ENCODE data around the gene CYP26A1. TPM values are rescaled to one million over a fixed set of nuclear protein-coding genes. Genes with fewer than 3 reads are reported as not detected.
A peak's percentile ranks its signal among the peaks of the same experiment; 100 is the strongest.

The CYP26A1 gene
- total RNA-seq, 4 donors from 2014 or later = not detected

GRCh38 chr10:93110472-93111146 lies 36.9 kb downstream of the CYP26A1 start:
- no peaks in the 10 kb centered on the region for H3K27me3 ChIP-seq

GRCh38 chr10:93113042-93113441 lies 39.3 kb downstream of the CYP26A1 start:
- H3K9me3 ChIP-seq = no peaks in the 10 kb centered on the region
- no peaks in the 10 kb centered on the region for H3K27me3 ChIP-seq
- H3K27ac ChIP-seq (replicated peaks in 1 of 4) = no peak overlapping the region
- H3K4me3 ChIP-seq = no peak overlapping the region
- no peaks in the 10 kb centered on the region for H3K4me1 ChIP-seq
- no peak for TF ChIP-seq POLR2A (IDR thresholded peaks at IDR 0.05; ENCODE audit: low read depth)
- no peak for TF ChIP-seq POLR2AphosphoS5 (IDR thresholded peaks at IDR 0.05)
- TF ChIP-seq EP300 (IDR thresholded peaks at IDR 0.05) = no peak
- TF ChIP-seq CTCF (IDR thresholded peaks at IDR 0.05) = no peak
- WGBS = 76% methylated on average over 2 of the region's 2 CpGs
- no peaks in the 10 kb centered on the region for H3K36me3 ChIP-seq
- no peak for DNase-seq (ENCODE audit: extremely low spot score)
- intact Hi-C loops (cut with DNase I) = no loop called here

More at GRCh38 chr10:93110472-93111146, 36.9 kb downstream of the CYP26A1 start:
- no peaks in the 10 kb centered on the region for H3K9me3 ChIP-seq
- H3K4me1 ChIP-seq = no peaks in the 10 kb centered on the region
- H3K27ac ChIP-seq (replicated peaks in 1 of 4) = no peak overlapping the region
- intact Hi-C loops (cut with DNase I) = no loop called here
- no peak for DNase-seq (ENCODE audit: extremely low spot score)
- 84% methylated on average over 3 of the region's 3 CpGs for WGBS
- TF ChIP-seq POLR2AphosphoS5 (IDR thresholded peaks at IDR 0.05) = no peak
- TF ChIP-seq CTCF (IDR thresholded peaks at IDR 0.05) = no peak
- TF ChIP-seq EP300 (IDR thresholded peaks at IDR 0.05) = no peak
- TF ChIP-seq POLR2A (IDR thresholded peaks at IDR 0.05; ENCODE audit: low read depth) = no peak
- no peaks in the 10 kb centered on the region for H3K36me3 ChIP-seq
- no peak overlapping the region for H3K4me3 ChIP-seq

DNA sequence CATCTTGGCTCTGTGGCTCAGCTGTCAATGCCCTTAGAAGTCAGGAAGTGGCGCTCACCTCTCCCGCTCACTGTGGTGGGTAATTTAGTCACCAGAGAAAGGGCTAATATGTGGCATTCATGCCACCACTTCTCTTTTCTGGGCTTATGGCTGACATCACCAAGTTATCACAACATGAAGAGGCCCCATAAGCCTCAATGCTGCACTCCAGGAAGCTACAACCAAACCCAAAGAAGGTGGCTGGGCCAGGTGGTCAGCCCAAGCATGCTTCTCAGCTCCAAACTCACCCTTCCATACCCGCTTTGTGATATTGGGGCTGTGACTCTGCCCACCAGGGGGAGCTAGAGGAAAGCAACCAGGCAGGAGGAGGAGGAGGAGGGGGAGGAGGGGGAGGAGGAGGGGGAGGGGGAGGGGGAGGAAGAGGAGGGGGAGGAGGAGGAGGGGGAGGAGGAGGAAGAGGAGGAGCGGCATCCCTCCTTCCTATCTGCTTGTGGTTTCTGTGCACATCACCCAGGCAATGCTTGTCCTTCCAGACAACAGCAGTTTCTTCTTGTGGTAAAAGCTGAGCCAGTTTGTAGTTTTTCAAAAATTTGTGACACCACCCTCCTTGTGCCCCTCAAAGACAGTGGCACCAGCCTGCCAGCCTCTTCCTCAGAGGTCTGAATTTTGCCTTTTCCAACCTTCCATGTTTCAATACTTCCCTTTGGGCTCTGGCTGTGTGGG lies 42.1 kb downstream of the CYP26A1 start:
- 68% methylated on average over 4 of the region's 4 CpGs for WGBS
- Histone ChIP-seq H3K27me3 (no peaks in the 10 kb centered on the region), H3K36me3 (no peaks in the 10 kb centered on the region), H3K9me3 (no peaks in the 10 kb centered on the region), H3K4me1 (no peaks in the 10 kb centered on the region), H3K4me3 (no peak overlapping the region), H3K27ac (replicated peaks in 1 of 4) (no peak overlapping the region)
- DNase-seq (ENCODE audit: extremely low spot score) = no peak
- intact Hi-C loops (cut with DNase I) = loop anchor here (5.0 kb wide), 1 partner anchor 171 kb away; no protein-coding TSS in a partner anchor
- TF ChIP-seq CTCF (IDR thresholded peaks at IDR 0.05) (peak; percentile 35 to 52 (median 39)), POLR2AphosphoS5 (IDR thresholded peaks at IDR 0.05) (no peak)

DNA sequence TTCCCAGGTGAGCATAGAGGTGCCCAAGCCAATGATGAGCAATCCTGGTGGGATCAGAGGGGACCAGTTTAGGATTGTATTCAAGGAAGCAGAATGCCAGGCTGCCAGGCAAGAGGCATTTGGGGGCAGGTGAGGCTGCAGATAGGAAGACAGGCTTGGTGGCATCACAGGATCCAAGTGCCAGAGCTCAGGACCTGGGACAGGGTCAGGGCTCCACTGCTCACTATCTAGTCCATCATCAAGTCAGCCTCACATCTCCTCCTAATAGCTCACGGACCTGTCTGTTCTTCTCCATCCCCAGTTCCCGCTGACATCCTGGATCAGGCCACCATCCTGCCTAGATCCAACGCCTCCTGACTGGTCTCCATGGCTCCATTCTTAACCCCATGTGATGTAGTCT lies 47.6 kb downstream of the CYP26A1 start:
- intact Hi-C loops (cut with DNase I) = no loop called here
- WGBS = 91% methylated on average over 3 of the region's 3 CpGs

More for the DNA sequence above, 47.6 kb downstream of the CYP26A1 start:
- Histone ChIP-seq H3K4me1 (no peaks in the 10 kb centered on the region), H3K4me3 (no peak overlapping the region), H3K27me3 (no peaks in the 10 kb centered on the region), H3K9me3 (peaks cover 0 to 6% (median 3%) of the 10 kb centered on the region in 4 donors), H3K36me3 (no peaks in the 10 kb centered on the region), H3K27ac (replicated peaks in 1 of 4) (no peak overlapping the region)
- TF ChIP-seq EP300 (IDR thresholded peaks at IDR 0.05) (no peak), POLR2AphosphoS5 (IDR thresholded peaks at IDR 0.05) (no peak), POLR2A (IDR thresholded peaks at IDR 0.05; ENCODE audit: low read depth) (no peak), CTCF (IDR thresholded peaks at IDR 0.05) (no peak)
- peak; percentile 75 for DNase-seq (ENCODE audit: extremely low spot score)
